Smooth muscle cell (in vitro differentiated cells): ENCODE measurements around the gene CD37. TPM values are rescaled to one million over a fixed set of nuclear protein-coding genes. Genes with fewer than 3 reads are reported as not detected.

Experiments used
- DNase-seq: peaks from one replicate; lab custom pipeline; 2025; ENCODE audit not compliant: unreplicated experiment; lab: John Stamatoyannopoulos, UW
- H2AFZ ChIP-seq: fragments of 200-600 bp; sonication (generic); 2 replicates; pipeline ENCODE4 v1.6.0; 2016; ENCODE audit warnings: antibody characterized with exemption, low read depth, mild to moderate bottlenecking
- H3F3A ChIP-seq: fragments of 200-600 bp; sonication (generic); 2 replicates; pipeline ENCODE4 v1.6.0; 2017; ENCODE audit warnings: antibody characterized with exemption, low read depth
- H3K27ac ChIP-seq: fragments of 200-600 bp; sonication (generic); 2 replicates; pipeline ENCODE4 v1.5.1; 2016; ENCODE audit warnings: low read depth, mild to moderate bottlenecking
- H3K27me3 ChIP-seq: fragments of 200-600 bp; sonication (generic); 2 replicates; pipeline ENCODE4 v1.6.1; 2016; ENCODE audit warnings: low read depth, mild to moderate bottlenecking
- H3K36me3 ChIP-seq: fragments of 200-600 bp; sonication (generic); 2 replicates; pipeline ENCODE4 v1.5.1; 2016; ENCODE audit warnings: low read depth
- H3K4me1 ChIP-seq: fragments of 200-600 bp; sonication (generic); 2 replicates; pipeline ENCODE4 v1.5.1; 2016; ENCODE audit warnings: low read depth
- H3K4me2 ChIP-seq: fragments of 200-600 bp; sonication (generic); 2 replicates; pipeline ENCODE4 v1.6.0; 2016; ENCODE audit warnings: mild to moderate bottlenecking
- H3K4me3 ChIP-seq: fragments of 200-600 bp; sonication (generic); 2 replicates; pipeline ENCODE4 v1.5.1; 2016; ENCODE audit warnings: mild to moderate bottlenecking
- H3K79me2 ChIP-seq: fragments of 200-600 bp; sonication (generic); 2 replicates; pipeline ENCODE4 v1.6.0; 2016; ENCODE audit warnings: low read depth, mild to moderate bottlenecking
- H3K9ac ChIP-seq: fragments of 200-600 bp; sonication (generic); 2 replicates; pipeline ENCODE4 v1.6.0; 2016; ENCODE audit warnings: low read depth
- H3K9me3 ChIP-seq: fragments of 200-600 bp; sonication (generic); replicated peaks from 2 replicates; pipeline ENCODE4 v1.5.1; 2016; ENCODE audit warnings: low read depth
- H4K20me1 ChIP-seq: fragments of 200-600 bp; sonication (generic); 2 replicates; pipeline ENCODE4 v1.6.0; 2016; ENCODE audit warnings: low read depth
- WGBS: methylation state at CpG from one replicate; pipeline ENCODE4 v1.1.7; 2016; ENCODE audit warnings: low lambda C conversion rate; 5-methylcytosine and 5-hydroxymethylcytosine counted together
- polyA plus RNA-seq: library from polyadenylated mRNA; unstranded; fragments of >200 nt; fragmentation: Nextera tagmentation; extraction: Ambion mirVana; gene quantifications from 2 replicates; pipeline ENCODE4 v1.2.1, GENCODE V29; 2016
- total RNA-seq: library from RNA; depleted of rRNA; stranded (reverse); fragments of >200 nt; gene quantifications from 2 replicates; pipeline ENCODE4 v1.2.3, GENCODE V29; 2014
- TF ChIP-seq, protein P1 (sequence below): fragments of 200-600 bp; sonication (generic); IDR thresholded peaks from 2 replicates; pipeline ENCODE4 v1.5.1; 2017; ENCODE audit warnings: borderline replicate concordance, mild to moderate bottlenecking, antibody characterized with exemption; ENCODE audit not compliant: insufficient read depth, poor library complexity, severe bottlenecking

CD37 gene
- total and polyA plus RNA-seq, 2 experiments from 2014 or later: 7.0 TPM; not detected in 1

GRCh38 chr19:49374665-49375434, 39.6 kb downstream of the CD37 start:
- Histone ChIP-seq H3K79me2 (no peaks in the 10 kb centered on the region), H3K27ac (no peak overlapping the region), H4K20me1 (no peaks in the 10 kb centered on the region), H3K36me3 (no peaks in the 10 kb centered on the region), H3K9ac (no peak overlapping the region), H3F3A (no peaks in the 10 kb centered on the region), H3K4me1 (no peaks in the 10 kb centered on the region), H3K4me3 (no peak overlapping the region), H2AFZ (no peak overlapping the region), H3K9me3 (no peaks in the 10 kb centered on the region), H3K4me2 (no peak overlapping the region), H3K27me3 (no peaks in the 10 kb centered on the region)
- WGBS: 93% methylated on average over 16 of the region's 16 CpGs
- DNase-seq: no peak
- TF ChIP-seq, protein P1, sequence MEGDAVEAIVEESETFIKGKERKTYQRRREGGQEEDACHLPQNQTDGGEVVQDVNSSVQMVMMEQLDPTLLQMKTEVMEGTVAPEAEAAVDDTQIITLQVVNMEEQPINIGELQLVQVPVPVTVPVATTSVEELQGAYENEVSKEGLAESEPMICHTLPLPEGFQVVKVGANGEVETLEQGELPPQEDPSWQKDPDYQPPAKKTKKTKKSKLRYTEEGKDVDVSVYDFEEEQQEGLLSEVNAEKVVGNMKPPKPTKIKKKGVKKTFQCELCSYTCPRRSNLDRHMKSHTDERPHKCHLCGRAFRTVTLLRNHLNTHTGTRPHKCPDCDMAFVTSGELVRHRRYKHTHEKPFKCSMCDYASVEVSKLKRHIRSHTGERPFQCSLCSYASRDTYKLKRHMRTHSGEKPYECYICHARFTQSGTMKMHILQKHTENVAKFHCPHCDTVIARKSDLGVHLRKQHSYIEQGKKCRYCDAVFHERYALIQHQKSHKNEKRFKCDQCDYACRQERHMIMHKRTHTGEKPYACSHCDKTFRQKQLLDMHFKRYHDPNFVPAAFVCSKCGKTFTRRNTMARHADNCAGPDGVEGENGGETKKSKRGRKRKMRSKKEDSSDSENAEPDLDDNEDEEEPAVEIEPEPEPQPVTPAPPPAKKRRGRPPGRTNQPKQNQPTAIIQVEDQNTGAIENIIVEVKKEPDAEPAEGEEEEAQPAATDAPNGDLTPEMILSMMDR: no peak

DNA sequence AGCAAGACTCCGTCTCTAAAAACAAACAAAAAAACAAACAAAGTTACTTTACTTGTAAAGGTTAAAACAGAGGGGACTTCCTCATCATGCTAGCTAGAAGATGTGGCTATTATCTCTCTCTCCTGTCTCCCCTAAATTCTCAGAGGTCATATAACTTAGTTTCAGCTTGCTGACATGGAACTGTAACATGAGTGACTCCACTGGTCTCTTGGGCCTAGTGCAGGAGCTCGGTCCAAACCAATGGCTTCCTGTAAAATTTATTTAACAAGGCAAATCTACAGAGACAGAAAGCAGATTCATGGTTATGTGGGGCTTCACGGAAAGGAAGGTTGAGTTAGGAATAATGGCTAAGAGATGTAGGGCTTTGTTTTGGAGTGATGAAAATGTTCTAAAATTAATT, 43.3 kb downstream of the CD37 start:
- Histone ChIP-seq H3K36me3 (no peaks in the 10 kb centered on the region), H3F3A (no peaks in the 10 kb centered on the region), H3K27me3 (no peaks in the 10 kb centered on the region), H3K27ac (no peak overlapping the region), H3K9ac (no peak overlapping the region), H3K4me2 (no peak overlapping the region), H2AFZ (no peak overlapping the region), H4K20me1 (no peaks in the 10 kb centered on the region), H3K79me2 (no peaks in the 10 kb centered on the region), H3K9me3 (no peaks in the 10 kb centered on the region), H3K4me3 (no peak overlapping the region), H3K4me1 (no peaks in the 10 kb centered on the region)
- 81% methylated on average over 3 of the region's 3 CpGs for WGBS
- TF ChIP-seq, protein P1: no peak
- no peak for DNase-seq

- 95% methylated on average over 3 of the region's 3 CpGs for WGBS
- H3K9me3 ChIP-seq: no peaks in the 10 kb centered on the region
- H3K9ac ChIP-seq: no peak overlapping the region
- H3K4me2 ChIP-seq: no peak overlapping the region
- no peaks in the 10 kb centered on the region for H3K4me1 ChIP-seq
- no peaks in the 10 kb centered on the region for H3K27me3 ChIP-seq
- H2AFZ ChIP-seq: no peak overlapping the region
- H3K4me3 ChIP-seq: no peak overlapping the region
- H3K79me2 ChIP-seq: no peaks in the 10 kb centered on the region
- DNase-seq: no peak
- H3K36me3 ChIP-seq: no peaks in the 10 kb centered on the region
- H3K27ac ChIP-seq: no peak overlapping the region
- no peaks in the 10 kb centered on the region for H3F3A ChIP-seq
- H4K20me1 ChIP-seq: no peaks in the 10 kb centered on the region
- TF ChIP-seq, protein P1: no peak
These were observed 45.2 kb downstream of the CD37 start for GRCh38 chr19:49380391-49380790.

- Histone ChIP-seq H3K4me2 (no peak overlapping the region), H2AFZ (no peak overlapping the region), H3K9me3 (no peaks in the 10 kb centered on the region), H3K79me2 (no peaks in the 10 kb centered on the region), H3K4me1 (no peaks in the 10 kb centered on the region), H3K9ac (no peak overlapping the region), H3K27me3 (no peaks in the 10 kb centered on the region), H4K20me1 (no peaks in the 10 kb centered on the region), H3K27ac (no peak overlapping the region), H3F3A (no peaks in the 10 kb centered on the region), H3K36me3 (no peaks in the 10 kb centered on the region), H3K4me3 (no peak overlapping the region)
- WGBS: 97% methylated on average over 5 of the region's 5 CpGs
- no peak for DNase-seq
- TF ChIP-seq, protein P1: no peak
These were observed 47.4 kb downstream of the CD37 start for GRCh38 chr19:49382639-49383038.
